Measurements from ENCODE around the gene TRPM5.

DNA sequence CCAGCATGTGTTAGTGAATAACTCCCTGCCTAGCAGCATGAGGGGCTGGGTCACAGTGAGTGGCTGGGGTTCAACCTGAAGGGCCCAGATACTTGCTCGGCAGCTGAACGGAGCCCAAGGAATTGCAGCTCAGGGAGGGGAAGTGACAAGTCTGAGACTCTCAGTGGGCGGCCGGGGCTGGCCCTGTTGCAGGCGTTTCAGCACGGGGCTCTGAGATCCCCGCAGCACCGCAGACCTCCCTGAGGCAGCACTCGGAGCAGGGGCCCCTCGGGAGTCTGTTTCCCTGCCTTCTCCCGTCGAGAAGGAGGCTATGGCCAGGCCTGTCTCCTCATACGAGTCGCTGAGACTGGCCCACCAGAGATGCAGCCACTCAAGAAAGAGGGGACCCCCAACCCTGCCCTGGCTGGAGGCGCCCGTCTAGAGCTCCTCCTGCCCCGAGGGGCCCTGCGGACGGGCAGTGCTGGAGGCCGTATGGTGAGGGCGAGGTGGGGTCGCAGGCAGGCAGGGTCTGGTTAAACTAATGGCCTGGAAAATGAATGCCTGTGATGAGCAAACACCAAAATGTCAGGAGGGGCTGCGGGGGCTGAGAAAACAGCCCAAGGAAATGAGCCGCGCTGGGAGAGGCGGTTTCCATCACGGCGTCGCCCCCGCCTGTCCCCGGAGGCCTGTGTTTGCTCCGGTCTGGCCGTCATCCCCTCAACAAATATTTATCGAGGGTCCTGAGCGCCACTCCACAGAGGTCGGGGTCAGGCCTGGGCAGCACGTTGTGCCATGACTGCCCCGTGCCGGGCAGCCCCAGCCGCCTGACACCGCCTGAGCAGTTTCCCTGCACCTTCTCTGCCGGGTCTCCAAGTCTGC is 34.5 kb downstream of the TRPM5 start:
- TF ChIP-seq CTCF (IDR thresholded peaks at IDR 0.05): no peak
- no peak for TF ChIP-seq POLR2A (IDR thresholded peaks at IDR 0.05)
- TF ChIP-seq EP300 (IDR thresholded peaks at IDR 0.05): no peak
- no peak for TF ChIP-seq POLR2AphosphoS5 (IDR thresholded peaks at IDR 0.05)

All from sigmoid colon (tissue), 4 donors.